IgD-negative memory B cell (primary cell): Measurements from ENCODE around the gene FAM3D. TPM values are rescaled to one million over a fixed set of nuclear protein-coding genes. Genes with fewer than 3 reads are reported as not detected.

Source experiments
- H3K27ac Mint-ChIP-seq, 3 donors: one replicate each; pipeline ENCODE4 v1.8.0; 2020 to 2022; ENCODE audit warnings: mild to moderate bottlenecking in 3 of 3, mixed read lengths in 3 of 3, moderate library complexity in 1 of 3
- H3K27me3 Mint-ChIP-seq: one replicate; pipeline ENCODE4 v1.8.0; 2021; ENCODE audit warnings: mixed read lengths
- H3K36me3 Mint-ChIP-seq: one replicate; pipeline ENCODE4 v1.8.0; 2020; ENCODE audit warnings: mild to moderate bottlenecking, mixed read lengths
- H3K4me1 Mint-ChIP-seq, 3 donors: one replicate each; pipeline ENCODE4 v1.8.0; 2020 to 2022; ENCODE audit warnings: mixed read lengths in 3 of 3, mild to moderate bottlenecking in 1 of 3
- H3K4me3 Mint-ChIP-seq, 4 donors: one replicate each; pipeline ENCODE4 v1.8.0; 2020 to 2022; ENCODE audit warnings: mild to moderate bottlenecking in 4 of 4, mixed read lengths in 4 of 4, moderate library complexity in 3 of 4
- H3K9me3 Mint-ChIP-seq, 3 donors: one replicate each; pipeline ENCODE4 v1.8.0; 2020 to 2021; ENCODE audit warnings: mixed read lengths in 3 of 3, mild to moderate bottlenecking in 1 of 3
- polyA plus RNA-seq: library from polyadenylated mRNA; unstranded; fragments of 300-500 nt; fragmentation: Illumina TruSeq; gene quantifications from one replicate; pipeline ENCODE4 v1.2.3, GENCODE V29; 2021

FAM3D gene
- polyA plus RNA-seq, 1 donor from 2014 or later: not detected

GRCh38 chr3:58621086-58621830 lies 45.3 kb downstream of the FAM3D start:
- H3K36me3 Mint-ChIP-seq: no peaks in the 10 kb centered on the region
- no peaks in the 10 kb centered on the region for H3K4me1 Mint-ChIP-seq
- peaks cover 2% of the 10 kb centered on the region for H3K27me3 Mint-ChIP-seq
- H3K9me3 Mint-ChIP-seq: no peaks in the 10 kb centered on the region
- no peak overlapping the region for H3K27ac Mint-ChIP-seq
- no peak overlapping the region for H3K4me3 Mint-ChIP-seq

GRCh38 chr3:58620421-58620820 lies 46.2 kb downstream of the FAM3D start:
- no peak overlapping the region for H3K27ac Mint-ChIP-seq
- H3K9me3 Mint-ChIP-seq: no peaks in the 10 kb centered on the region
- H3K27me3 Mint-ChIP-seq: peaks cover 2% of the 10 kb centered on the region
- H3K36me3 Mint-ChIP-seq: no peaks in the 10 kb centered on the region
- no peak overlapping the region for H3K4me3 Mint-ChIP-seq
- no peaks in the 10 kb centered on the region for H3K4me1 Mint-ChIP-seq

DNA sequence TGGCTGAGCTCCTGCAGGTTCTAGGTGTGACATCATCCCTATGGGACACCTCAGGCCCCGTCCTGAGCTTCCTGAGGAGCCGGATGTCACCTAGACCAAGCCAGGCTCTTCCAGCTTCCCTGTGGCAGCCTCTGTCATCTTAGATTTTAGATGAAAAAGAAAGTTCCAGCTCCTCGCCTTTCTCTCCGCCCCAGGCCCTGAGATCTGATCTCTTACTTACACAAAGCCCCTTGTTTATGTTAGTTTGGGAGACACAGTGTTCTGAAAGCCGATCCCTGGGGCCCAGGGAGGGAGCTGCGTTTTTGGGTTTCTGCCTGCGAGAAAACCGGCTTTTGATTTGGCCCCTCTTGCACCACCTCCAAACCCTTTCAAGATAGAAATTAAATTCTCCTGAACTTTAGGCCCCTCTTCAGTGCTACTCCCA lies 49.2 kb downstream of the FAM3D start:
- Mint-ChIP-seq H3K9me3 (no peaks in the 10 kb centered on the region), H3K27me3 (peaks cover 2% of the 10 kb centered on the region), H3K36me3 (no peaks in the 10 kb centered on the region), H3K27ac (no peak overlapping the region), H3K4me1 (no peaks in the 10 kb centered on the region), H3K4me3 (no peak overlapping the region)

GRCh38 chr3:58613236-58614132 lies 53.1 kb downstream of the FAM3D start:
- Mint-ChIP-seq H3K4me1 (no peaks in the 10 kb centered on the region), H3K9me3 (no peaks in the 10 kb centered on the region), H3K4me3 (no peak overlapping the region), H3K27ac (no peak overlapping the region), H3K36me3 (no peaks in the 10 kb centered on the region), H3K27me3 (peaks cover 3% of the 10 kb centered on the region)

- Mint-ChIP-seq H3K27me3 (peaks cover 3% of the 10 kb centered on the region), H3K4me3 (no peak overlapping the region), H3K9me3 (no peaks in the 10 kb centered on the region), H3K36me3 (no peaks in the 10 kb centered on the region), H3K27ac (no peak overlapping the region), H3K4me1 (no peaks in the 10 kb centered on the region)
These were observed 53.7 kb downstream of the FAM3D start for GRCh38 chr3:58612830-58613229.

GRCh38 chr3:58609990-58610389 lies 56.6 kb downstream of the FAM3D start:
- no peak overlapping the region for H3K4me3 Mint-ChIP-seq
- H3K27me3 Mint-ChIP-seq: peaks cover 3% of the 10 kb centered on the region
- H3K36me3 Mint-ChIP-seq: no peaks in the 10 kb centered on the region
- no peaks in the 10 kb centered on the region for H3K9me3 Mint-ChIP-seq
- H3K27ac Mint-ChIP-seq: no peak overlapping the region
- no peaks in the 10 kb centered on the region for H3K4me1 Mint-ChIP-seq

DNA sequence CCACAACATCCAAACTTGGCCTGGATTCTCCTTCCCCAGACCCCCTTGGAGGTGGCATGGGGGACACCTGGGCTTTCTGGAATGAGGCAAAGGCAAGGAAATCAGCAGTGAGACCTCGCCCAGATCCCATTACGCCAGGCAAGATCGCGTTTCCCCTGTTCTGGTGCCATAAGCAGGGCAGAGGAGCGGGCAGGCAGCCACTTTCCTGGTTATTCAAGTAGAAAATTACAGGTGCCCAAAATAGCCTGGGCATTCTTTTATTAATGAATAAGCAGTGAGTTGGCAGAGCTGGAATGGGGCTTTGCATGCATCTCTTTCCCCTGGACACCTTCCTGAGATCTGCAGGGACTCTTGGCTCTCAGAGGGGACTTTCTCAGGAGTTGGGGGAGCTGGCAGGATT lies 57.9 kb downstream of the FAM3D start:
- peaks cover 0 to 5% (median 4%) of the 10 kb centered on the region in 3 donors for H3K9me3 Mint-ChIP-seq
- no peaks in the 10 kb centered on the region for H3K36me3 Mint-ChIP-seq
- no peak overlapping the region for H3K27ac Mint-ChIP-seq
- H3K27me3 Mint-ChIP-seq: peaks cover 3% of the 10 kb centered on the region
- no peak overlapping the region for H3K4me3 Mint-ChIP-seq
- H3K4me1 Mint-ChIP-seq: no peaks in the 10 kb centered on the region

DNA sequence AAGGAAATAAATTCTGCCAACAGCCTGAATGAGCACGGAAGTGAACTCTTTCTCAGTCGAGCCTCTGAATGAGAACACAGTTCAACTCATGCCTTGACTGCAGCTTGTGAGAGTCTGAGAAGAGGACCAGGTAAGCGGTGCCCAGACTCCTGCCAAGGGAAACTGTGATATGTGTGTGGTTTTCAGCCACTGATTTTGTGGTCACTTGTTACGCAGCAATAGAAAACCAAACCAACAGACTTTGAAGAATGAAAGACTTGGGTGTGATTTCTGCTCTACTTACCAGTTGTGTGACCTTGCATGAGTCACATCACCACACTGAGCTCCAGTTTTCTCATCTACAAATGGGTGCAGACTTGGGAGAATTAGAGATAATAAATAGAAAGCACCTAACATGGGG lies 58.8 kb downstream of the FAM3D start:
- peaks cover 0 to 5% (median 5%) of the 10 kb centered on the region in 3 donors for H3K9me3 Mint-ChIP-seq
- H3K36me3 Mint-ChIP-seq: no peaks in the 10 kb centered on the region

DNA sequence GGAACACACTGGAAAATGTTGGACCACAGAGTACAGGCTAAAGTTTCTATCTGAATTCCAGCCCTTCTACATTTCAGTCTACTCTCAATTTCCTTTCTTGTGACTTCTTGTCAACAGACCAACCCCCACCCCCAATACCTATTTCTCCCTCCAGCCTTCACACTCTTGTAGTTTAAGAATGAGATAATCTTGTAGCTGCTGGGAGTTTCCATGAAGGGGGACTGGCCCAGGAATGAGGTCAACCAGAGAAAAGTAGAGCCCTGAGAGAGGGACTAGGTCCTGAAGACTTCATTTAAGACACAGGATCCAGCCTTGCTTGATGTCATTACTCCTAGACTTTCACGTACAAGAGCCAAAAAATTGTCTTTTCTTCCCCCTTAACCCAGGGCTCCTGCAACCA lies 59.9 kb downstream of the FAM3D start:
- Mint-ChIP-seq H3K36me3 (no peaks in the 10 kb centered on the region), H3K4me3 (no peak overlapping the region), H3K27ac (no peak overlapping the region), H3K4me1 (no peaks in the 10 kb centered on the region), H3K9me3 (peaks cover 0 to 9% (median 7%) of the 10 kb centered on the region in 3 donors), H3K27me3 (peaks cover 12% of the 10 kb centered on the region)

More for the DNA sequence above, 58.8 kb downstream of the FAM3D start:
- Mint-ChIP-seq H3K27ac (no peak overlapping the region), H3K4me1 (no peaks in the 10 kb centered on the region), H3K4me3 (no peak overlapping the region), H3K27me3 (peaks cover 5% of the 10 kb centered on the region)

- peaks cover 9% of the 10 kb centered on the region for H3K27me3 Mint-ChIP-seq
- H3K36me3 Mint-ChIP-seq: no peaks in the 10 kb centered on the region
- H3K27ac Mint-ChIP-seq: no peak overlapping the region
- peaks cover 0 to 9% (median 7%) of the 10 kb centered on the region in 3 donors for H3K9me3 Mint-ChIP-seq
- H3K4me1 Mint-ChIP-seq: no peaks in the 10 kb centered on the region
- H3K4me3 Mint-ChIP-seq: no peak overlapping the region
These were observed 62.5 kb downstream of the FAM3D start for GRCh38 chr3:58604031-58604430.

DNA sequence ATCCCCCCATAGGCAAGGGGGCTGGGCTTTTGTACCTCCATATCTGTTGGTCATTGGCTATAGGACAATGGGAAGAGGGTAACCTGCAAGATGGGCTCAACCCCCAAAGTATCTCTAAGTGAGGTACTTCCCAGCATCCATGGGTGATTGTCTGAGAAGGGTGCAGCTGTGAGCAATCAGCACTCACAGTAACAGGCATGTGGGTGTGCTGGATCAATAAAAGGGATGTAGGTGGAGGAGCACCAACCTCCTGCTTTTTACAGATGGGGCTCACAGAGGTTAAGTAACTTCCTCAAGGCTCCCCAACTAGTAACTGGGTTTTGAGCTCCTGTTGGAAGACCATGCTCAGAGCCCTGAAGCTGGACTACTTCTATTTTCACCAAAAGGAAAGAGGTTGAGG lies 63.0 kb downstream of the FAM3D start:
- H3K4me1 Mint-ChIP-seq: no peaks in the 10 kb centered on the region
- H3K4me3 Mint-ChIP-seq: no peak overlapping the region
- no peak overlapping the region for H3K27ac Mint-ChIP-seq
- no peaks in the 10 kb centered on the region for H3K36me3 Mint-ChIP-seq
- peaks cover 0 to 9% (median 7%) of the 10 kb centered on the region in 3 donors for H3K9me3 Mint-ChIP-seq
- H3K27me3 Mint-ChIP-seq: peaks cover 9% of the 10 kb centered on the region

GRCh38 chr3:58597770-58598310 lies 68.7 kb downstream of the FAM3D start:
- Mint-ChIP-seq H3K9me3 (peaks cover 0 to 4% (median 2%) of the 10 kb centered on the region in 3 donors), H3K36me3 (peaks cover 2% of the 10 kb centered on the region), H3K27me3 (peaks cover 6% of the 10 kb centered on the region), H3K27ac (no peak overlapping the region), H3K4me1 (no peaks in the 10 kb centered on the region), H3K4me3 (no peak overlapping the region)

DNA sequence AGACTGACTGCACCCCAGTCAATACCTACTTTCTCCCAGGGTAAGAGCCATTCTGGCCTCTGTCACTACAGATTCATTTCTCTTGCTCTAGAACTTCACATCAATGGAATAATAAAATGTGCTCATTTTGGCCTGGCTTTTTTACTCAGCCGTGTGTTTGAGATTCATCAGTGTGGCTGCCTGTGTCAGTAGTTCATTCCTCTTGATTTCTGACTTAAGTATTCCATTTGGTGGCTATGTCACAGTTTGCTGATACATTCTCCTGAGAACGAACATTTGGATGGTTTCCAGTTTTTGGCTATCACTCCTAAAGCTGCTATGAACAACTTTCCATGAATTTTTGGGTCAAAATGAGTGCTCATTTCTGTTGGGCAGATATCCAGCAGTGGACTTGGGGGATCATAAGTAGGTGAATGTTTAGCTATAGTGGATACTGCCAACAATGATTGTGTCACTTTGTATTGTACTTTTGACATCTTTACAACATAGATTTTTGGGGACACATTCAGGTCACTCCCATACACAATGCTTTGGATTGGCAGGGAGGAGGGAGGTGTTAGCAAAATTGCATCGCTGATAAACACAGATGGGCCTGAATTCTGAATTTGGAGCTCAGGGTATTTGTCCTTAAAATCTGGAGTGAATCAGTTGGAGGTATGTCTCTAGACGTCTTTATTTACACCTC lies 69.6 kb downstream of the FAM3D start:
- Mint-ChIP-seq H3K36me3 (peaks cover 2% of the 10 kb centered on the region), H3K27me3 (peaks cover 3% of the 10 kb centered on the region), H3K27ac (no peak overlapping the region), H3K4me1 (no peaks in the 10 kb centered on the region), H3K9me3 (no peaks in the 10 kb centered on the region), H3K4me3 (no peak overlapping the region)

DNA sequence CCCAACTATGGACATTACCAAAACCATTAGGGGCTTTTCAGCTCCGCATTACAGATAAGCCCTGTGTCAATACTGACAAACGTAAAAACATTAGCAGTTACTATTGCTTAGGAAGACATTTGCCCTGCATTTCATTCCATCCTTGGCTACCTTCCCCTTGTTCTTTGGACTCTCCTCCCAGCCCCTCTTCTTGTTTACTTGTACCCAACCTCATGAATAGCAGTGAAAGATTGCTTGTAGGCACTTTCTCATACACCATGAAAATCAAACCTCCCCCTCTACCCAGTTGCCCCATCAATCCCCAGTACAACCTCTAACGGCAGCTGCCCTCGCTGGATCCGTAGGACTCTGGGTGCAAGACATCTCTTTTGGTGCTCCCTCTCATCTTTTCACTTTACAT lies 72.5 kb downstream of the FAM3D start:
- H3K27ac Mint-ChIP-seq: no peak overlapping the region
- no peaks in the 10 kb centered on the region for H3K9me3 Mint-ChIP-seq
- H3K4me1 Mint-ChIP-seq: no peaks in the 10 kb centered on the region
- peaks cover 2% of the 10 kb centered on the region for H3K36me3 Mint-ChIP-seq
- H3K27me3 Mint-ChIP-seq: no peaks in the 10 kb centered on the region
- no peak overlapping the region for H3K4me3 Mint-ChIP-seq
